GM23248 (cell line): ENCODE results near the gene DHRS3. TPM values are rescaled to one million over a fixed set of nuclear protein-coding genes. Genes with fewer than 3 reads are reported as not detected.
"Not testable (repeated sequence)": the region's sequence is repeated elsewhere in the genome, so short reads cannot be mapped to it uniquely, and the experiment has no call there.

Source experiments
- DNase-seq: peaks from one replicate; pipeline ENCODE4 v3.0.0-alpha.2; 2015
- H2AFZ ChIP-seq: fragments of 200-600 bp; sonication (generic); 2 replicates; pipeline ENCODE4 v1.6.1; 2016; ENCODE audit warnings: antibody characterized with exemption
- H3F3A ChIP-seq: fragments of 200-600 bp; sonication (generic); 2 replicates; pipeline ENCODE4 v1.6.1; 2016; ENCODE audit warnings: mild to moderate bottlenecking, antibody characterized with exemption, mixed run types; ENCODE audit not compliant: insufficient read depth
- H3K27ac ChIP-seq: fragments of 200-600 bp; sonication (generic); 2 replicates; pipeline ENCODE4 v1.5.1; 2016; ENCODE audit warnings: mild to moderate bottlenecking
- H3K27me3 ChIP-seq: fragments of 200-600 bp; sonication (generic); replicated peaks from 2 replicates; pipeline ENCODE4 v1.6.1; 2016; ENCODE audit warnings: mild to moderate bottlenecking; ENCODE audit not compliant: insufficient read depth
- H3K36me3 ChIP-seq: fragments of 200-600 bp; sonication (generic); 2 replicates; pipeline ENCODE4 v1.6.1; 2016; ENCODE audit warnings: low read depth, mild to moderate bottlenecking
- H3K4me1 ChIP-seq: fragments of 200-600 bp; sonication (generic); 2 replicates; pipeline ENCODE4 v1.6.1; 2016; ENCODE audit warnings: mild to moderate bottlenecking; ENCODE audit not compliant: insufficient read depth
- H3K4me2 ChIP-seq: fragments of 200-600 bp; sonication (generic); one replicate; pipeline ENCODE4 v1.6.1; 2016; ENCODE audit warnings: mild to moderate bottlenecking; ENCODE audit not compliant: unreplicated experiment
- H3K4me3 ChIP-seq: fragments of 200-600 bp; sonication (generic); 2 replicates; pipeline ENCODE4 v1.5.1; 2016; ENCODE audit warnings: mild to moderate bottlenecking
- H3K79me2 ChIP-seq: fragments of 200-600 bp; sonication (generic); 2 replicates; pipeline ENCODE4 v1.6.1; 2016; ENCODE audit warnings: mild to moderate bottlenecking; ENCODE audit not compliant: insufficient read depth
- H3K9ac ChIP-seq: fragments of 200-600 bp; sonication (generic); 2 replicates; pipeline ENCODE4 v1.6.1; 2016; ENCODE audit warnings: mild to moderate bottlenecking
- H3K9me2 ChIP-seq: fragments of 200-600 bp; sonication (generic); 2 replicates; pipeline ENCODE4 v1.6.1; 2016; ENCODE audit warnings: mixed run types, mild to moderate bottlenecking, moderate library complexity; ENCODE audit not compliant: insufficient read depth
- H3K9me3 ChIP-seq: fragments of 200-600 bp; sonication (generic); one replicate; pipeline ENCODE4 v1.6.1; 2017; ENCODE audit warnings: low read depth
- H4K20me1 ChIP-seq: fragments of 200-600 bp; sonication (generic); 2 replicates; pipeline ENCODE4 v1.6.0; 2016; ENCODE audit not compliant: insufficient read depth
- EZH2 ChIP-seq: fragments of 200-600 bp; sonication (generic); IDR thresholded peaks from 2 replicates; pipeline ENCODE4 v1.6.1; 2018; ENCODE audit warnings: antibody characterized with exemption, mild to moderate bottlenecking; ENCODE audit not compliant: insufficient read depth, poor library complexity, severe bottlenecking
- EZH2phosphoT487 ChIP-seq: fragments of 200-600 bp; sonication (generic); IDR thresholded peaks from 2 replicates; pipeline ENCODE4 v1.6.1; 2018; ENCODE audit warnings: antibody characterized with exemption, moderate library complexity, mild to moderate bottlenecking, low read depth; ENCODE audit not compliant: insufficient read depth
- WGBS, 2 experiments: methylation state at CpG; one replicate each; pipeline ENCODE4 v1.1.6; 2015 to 2017; ENCODE audit warnings: low lambda C conversion rate in 2 of 2, low coverage in 1 of 2; ENCODE audit errors: missing lambda C conversion rate in 2 of 2; 5-methylcytosine and 5-hydroxymethylcytosine counted together
- in situ Hi-C: fragments of 300-500 bp; cut with MboI; formaldehyde crosslinking; loops from 2 replicates; pipeline ENCODE4 v1.15.0; 2020
- polyA plus RNA-seq: library from polyadenylated mRNA; unstranded; fragments of >200 nt; fragmentation: Nextera tagmentation; extraction: Ambion mirVana; gene quantifications from 2 replicates; pipeline ENCODE4 v1.2.1, GENCODE V29; 2016
- total RNA-seq: library from RNA; depleted of rRNA; stranded (reverse); fragments of >200 nt; shearing (Covaris generic); gene quantifications from 2 replicates; pipeline ENCODE4 v1.2.3, GENCODE V29; 2014

Gene DHRS3
- total and polyA plus RNA-seq, 2 experiments from 2014 or later, result 55.2 to 120 TPM

- no peaks in the 10 kb centered on the region for H3F3A ChIP-seq
- no peak overlapping the region for H3K4me3 ChIP-seq
- no peak overlapping the region for H2AFZ ChIP-seq
- no peaks in the 10 kb centered on the region; the same call in 1 of the 2 replicates for H3K4me1 ChIP-seq
- TF ChIP-seq EZH2phosphoT487 (no peak), EZH2 (no peak)
- H3K9me2 ChIP-seq, result no peaks in the 10 kb centered on the region
- no peak overlapping the region for H3K9ac ChIP-seq
- WGBS, 2 experiments, result 79 to 80% methylated on average over 7 of the region's 7 CpGs
- in situ Hi-C loops, result no loop called here
- H3K36me3 ChIP-seq, result no peaks in the 10 kb centered on the region
- H3K79me2 ChIP-seq, result no peaks in the 10 kb centered on the region
- H3K27ac ChIP-seq, result no peak overlapping the region
- H3K4me2 ChIP-seq, result no peak overlapping the region
- no peak for DNase-seq
- no peaks in the 10 kb centered on the region for H3K9me3 ChIP-seq
- no peaks in the 10 kb centered on the region for H4K20me1 ChIP-seq
- H3K27me3 ChIP-seq, result peaks cover 2% of the 10 kb centered on the region
These were observed 30.7 kb upstream of the DHRS3 start for GRCh38 chr1:12648741-12649140.

GRCh38 chr1:12645401-12645800 is 27.4 kb upstream of the DHRS3 start:
- H3K9me2 ChIP-seq, H3K27ac ChIP-seq, H3K27me3 ChIP-seq, H3K4me2 ChIP-seq, H4K20me1 ChIP-seq, H3K4me3 ChIP-seq, H3K79me2 ChIP-seq, H3F3A ChIP-seq, H3K9me3 ChIP-seq, H3K4me1 ChIP-seq, H3K9ac ChIP-seq, H3K36me3 ChIP-seq, H2AFZ ChIP-seq, DNase-seq, in situ Hi-C loops: not testable (repeated sequence)
- WGBS, 2 experiments, result 72 to 75% methylated on average over 9 of the region's 9 CpGs

- Histone ChIP-seq H2AFZ (no peak overlapping the region), H3K79me2 (no peaks in the 10 kb centered on the region), H3F3A (no peaks in the 10 kb centered on the region), H3K36me3 (no peaks in the 10 kb centered on the region), H3K4me1 (no peaks in the 10 kb centered on the region), H4K20me1 (no peaks in the 10 kb centered on the region), H3K27ac (no peak overlapping the region), H3K9me2 (no peaks in the 10 kb centered on the region), H3K4me3 (no peak overlapping the region), H3K9me3 (peaks cover 5% of the 10 kb centered on the region), H3K4me2 (no peak overlapping the region), H3K27me3 (peaks cover 2% of the 10 kb centered on the region), H3K9ac (no peak overlapping the region)
- no peak for DNase-seq
- WGBS, 2 experiments, result 64 to 80% methylated on average over 2 of the region's 2 CpGs
- in situ Hi-C loops, result no loop called here
- TF ChIP-seq EZH2 (no peak), EZH2phosphoT487 (no peak)
These were observed 26.8 kb upstream of the DHRS3 start for GRCh38 chr1:12644829-12645228.

GRCh38 chr1:12644237-12644636 is 26.2 kb upstream of the DHRS3 start:
- Histone ChIP-seq H3K36me3 (no peaks in the 10 kb centered on the region), H3K9me3 (peaks cover 5% of the 10 kb centered on the region), H3K4me2 (no peak overlapping the region), H3F3A (no peaks in the 10 kb centered on the region), H2AFZ (no peak overlapping the region), H3K4me1 (no peaks in the 10 kb centered on the region), H3K27ac (no peak overlapping the region), H3K9ac (no peak overlapping the region), H4K20me1 (no peaks in the 10 kb centered on the region), H3K9me2 (no peaks in the 10 kb centered on the region), H3K27me3 (peaks cover 2% of the 10 kb centered on the region), H3K79me2 (no peaks in the 10 kb centered on the region), H3K4me3 (no peak overlapping the region)
- DNase-seq, result no peak
- in situ Hi-C loops, result no loop called here
- TF ChIP-seq EZH2phosphoT487 (no peak), EZH2 (no peak)
- WGBS, 2 experiments, result 70 to 73% methylated on average over 2 of the region's 2 CpGs

GRCh38 chr1:12643785-12644184 is 25.8 kb upstream of the DHRS3 start, which contains the start of gene AADACL4:
TSS of gene AADACL4 (plus strand) at chr1:12644085. CDS start at chr1:12644547, 462 bp downstream.
- H3K9ac ChIP-seq, result no peak within 1 kb of the TSS
- no peaks in the 10 kb centered on the region for H3K79me2 ChIP-seq
- H3K27ac ChIP-seq, result no peak within 1 kb of the TSS
- H3K9me2 ChIP-seq, result no peaks in the 10 kb centered on the region
- 69% methylated on average over 7 of the region's 7 CpGs for WGBS, 2 experiments
- no peak for DNase-seq
- no peaks in the 10 kb centered on the region for H3K4me1 ChIP-seq
- in situ Hi-C loops, result no loop called here
- peaks cover 2% of the 10 kb centered on the region for H3K27me3 ChIP-seq
- no peak within 1 kb of the TSS for H3K4me2 ChIP-seq
- H3K36me3 ChIP-seq, result no peaks in the 10 kb centered on the region
- TF ChIP-seq EZH2phosphoT487 (no peak), EZH2 (no peak)
- H4K20me1 ChIP-seq, result no peaks in the 10 kb centered on the region
- peaks cover 5% of the 10 kb centered on the region for H3K9me3 ChIP-seq
- H3K4me3 ChIP-seq, result no peak within 1 kb of the TSS
- no peaks in the 10 kb centered on the region for H3F3A ChIP-seq
- no peak within 1 kb of the TSS for H2AFZ ChIP-seq
